ENCODE results near the gene DUSP9.

The DUSP9 gene

DNA sequence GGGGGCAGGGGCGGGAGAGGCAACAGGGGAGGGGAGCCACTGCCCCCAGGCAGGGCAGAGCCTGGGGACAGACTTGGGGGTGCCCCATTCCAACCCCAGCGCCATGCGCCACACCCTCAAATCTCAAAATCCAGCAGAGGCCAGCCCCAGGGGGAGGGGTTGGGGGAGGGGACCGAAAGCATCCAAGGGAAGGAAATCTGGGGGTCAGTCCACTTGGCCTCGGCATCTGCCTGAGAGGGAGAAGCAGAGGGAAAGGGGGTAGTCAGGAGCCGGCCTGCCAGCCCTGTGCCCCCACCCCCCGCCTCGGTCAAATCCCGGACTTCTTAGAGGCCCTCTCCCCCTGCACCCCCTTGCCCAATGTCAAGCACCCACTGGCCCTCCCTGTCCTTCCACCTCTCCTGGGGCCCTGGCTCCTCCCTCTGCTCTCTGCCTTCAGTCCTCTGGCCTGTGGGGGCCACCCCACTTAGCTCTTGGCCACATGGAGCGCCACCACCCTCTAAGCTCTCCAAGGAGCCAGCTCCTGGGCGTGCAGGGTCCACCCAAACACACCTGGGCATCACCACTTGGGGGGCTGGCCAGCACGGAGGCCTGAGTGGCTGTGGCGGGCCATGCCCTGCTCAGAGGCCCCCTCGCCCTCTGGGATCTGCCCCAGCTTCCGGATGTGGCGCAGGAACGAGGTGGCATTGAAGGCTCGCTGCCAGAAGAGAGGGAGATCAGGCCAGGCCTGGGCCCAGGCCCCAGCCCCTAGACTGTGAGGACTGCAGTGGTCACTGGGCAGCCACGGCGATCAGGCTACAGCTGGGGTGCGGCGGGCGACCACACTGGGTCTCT lies 23.1 kb downstream of the DUSP9 start:
- TF ChIP-seq GLIS3 (CRISPR knock-in tag; IDR thresholded peaks at IDR 0.05) (no peak), ZNF565 (CRISPR knock-in tag; conservative IDR thresholded peaks at IDR 0.05; ENCODE audit: low read depth) (no peak), PPARA (CRISPR knock-in tag; IDR thresholded peaks at IDR 0.05; ENCODE audit: borderline replicate concordance) (no peak), ARNTL (CRISPR knock-in tag; IDR thresholded peaks at IDR 0.05; ENCODE audit: borderline replicate concordance, low read depth) (no peak), SNAI2 (CRISPR knock-in tag; IDR thresholded peaks at IDR 0.05) (no peak), ZNF70 (CRISPR knock-in tag; IDR thresholded peaks at IDR 0.05) (no peak), ISL1 (CRISPR knock-in tag; IDR thresholded peaks at IDR 0.05) (no peak), ESRRG (CRISPR knock-in tag; IDR thresholded peaks at IDR 0.05) (no peak), ZFP3 (CRISPR knock-in tag; IDR thresholded peaks at IDR 0.05) (no peak), ZNF8 (CRISPR knock-in tag; IDR thresholded peaks at IDR 0.05) (no peak), OSR1 (CRISPR knock-in tag; IDR thresholded peaks at IDR 0.05) (no peak), CSDC2 (CRISPR knock-in tag; IDR thresholded peaks at IDR 0.05) (no peak)
- TF ChIP-seq, protein P1, sequence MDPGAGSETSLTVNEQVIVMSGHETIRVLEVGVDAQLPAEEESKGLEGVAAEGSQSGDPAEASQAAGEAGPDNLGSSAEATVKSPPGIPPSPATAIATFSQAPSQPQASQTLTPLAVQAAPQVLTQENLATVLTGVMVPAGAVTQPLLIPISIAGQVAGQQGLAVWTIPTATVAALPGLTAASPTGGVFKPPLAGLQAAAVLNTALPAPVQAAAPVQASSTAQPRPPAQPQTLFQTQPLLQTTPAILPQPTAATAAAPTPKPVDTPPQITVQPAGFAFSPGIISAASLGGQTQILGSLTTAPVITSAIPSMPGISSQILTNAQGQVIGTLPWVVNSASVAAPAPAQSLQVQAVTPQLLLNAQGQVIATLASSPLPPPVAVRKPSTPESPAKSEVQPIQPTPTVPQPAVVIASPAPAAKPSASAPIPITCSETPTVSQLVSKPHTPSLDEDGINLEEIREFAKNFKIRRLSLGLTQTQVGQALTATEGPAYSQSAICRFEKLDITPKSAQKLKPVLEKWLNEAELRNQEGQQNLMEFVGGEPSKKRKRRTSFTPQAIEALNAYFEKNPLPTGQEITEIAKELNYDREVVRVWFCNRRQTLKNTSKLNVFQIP (CRISPR knock-in tag; IDR thresholded peaks at IDR 0.05; ENCODE audit: borderline replicate concordance, low read depth): no peak
- ATAC-seq: no peak

DNA sequence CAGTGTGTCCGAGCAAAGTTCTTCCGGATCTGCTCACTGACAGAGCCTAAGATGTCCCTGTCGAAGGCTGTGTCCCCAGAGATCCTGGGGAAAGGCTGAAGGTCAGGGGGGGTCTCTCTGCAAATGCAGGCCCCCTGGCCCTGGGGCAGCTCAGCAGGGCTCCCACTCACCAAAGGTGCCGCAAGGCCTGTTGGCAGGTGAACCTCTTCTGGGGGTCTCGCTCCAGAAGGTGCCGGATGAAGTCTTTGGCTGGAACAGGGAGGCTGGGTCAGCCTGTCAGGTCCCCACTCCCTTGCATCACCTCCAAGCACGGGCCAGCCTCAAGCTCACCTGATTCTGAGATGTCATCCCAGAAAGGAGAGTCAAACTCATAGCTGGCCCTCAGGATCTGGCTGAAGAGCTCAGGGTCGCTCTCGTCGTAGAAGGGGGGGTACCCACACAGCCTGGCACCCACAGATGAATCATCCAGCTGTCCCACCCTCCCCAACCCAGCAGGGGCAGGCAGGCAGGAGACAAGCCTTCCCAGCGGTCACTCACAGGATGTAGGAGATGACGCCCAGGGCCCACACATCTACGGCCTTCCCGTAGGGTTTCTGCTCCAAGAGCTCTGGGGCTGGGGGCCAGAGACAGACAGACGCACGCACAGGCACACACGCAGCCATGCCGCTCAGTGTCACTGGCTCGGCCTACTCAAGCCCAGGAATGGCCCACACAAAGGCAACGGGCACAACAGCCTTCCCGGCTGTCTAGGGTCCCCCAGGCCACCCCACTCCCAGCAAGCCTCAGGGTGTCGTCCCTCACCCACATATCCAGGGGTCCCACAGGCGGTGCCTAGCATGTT lies 24.0 kb downstream of the DUSP9 start:
- no peak for ATAC-seq
- TF ChIP-seq, protein P2, sequence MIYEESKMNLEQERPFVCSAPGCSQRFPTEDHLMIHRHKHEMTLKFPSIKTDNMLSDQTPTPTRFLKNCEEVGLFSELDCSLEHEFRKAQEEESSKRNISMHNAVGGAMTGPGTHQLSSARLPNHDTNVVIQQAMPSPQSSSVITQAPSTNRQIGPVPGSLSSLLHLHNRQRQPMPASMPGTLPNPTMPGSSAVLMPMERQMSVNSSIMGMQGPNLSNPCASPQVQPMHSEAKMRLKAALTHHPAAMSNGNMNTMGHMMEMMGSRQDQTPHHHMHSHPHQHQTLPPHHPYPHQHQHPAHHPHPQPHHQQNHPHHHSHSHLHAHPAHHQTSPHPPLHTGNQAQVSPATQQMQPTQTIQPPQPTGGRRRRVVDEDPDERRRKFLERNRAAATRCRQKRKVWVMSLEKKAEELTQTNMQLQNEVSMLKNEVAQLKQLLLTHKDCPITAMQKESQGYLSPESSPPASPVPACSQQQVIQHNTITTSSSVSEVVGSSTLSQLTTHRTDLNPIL (CRISPR knock-in tag; IDR thresholded peaks at IDR 0.05; ENCODE audit: low read depth): no peak

DNA sequence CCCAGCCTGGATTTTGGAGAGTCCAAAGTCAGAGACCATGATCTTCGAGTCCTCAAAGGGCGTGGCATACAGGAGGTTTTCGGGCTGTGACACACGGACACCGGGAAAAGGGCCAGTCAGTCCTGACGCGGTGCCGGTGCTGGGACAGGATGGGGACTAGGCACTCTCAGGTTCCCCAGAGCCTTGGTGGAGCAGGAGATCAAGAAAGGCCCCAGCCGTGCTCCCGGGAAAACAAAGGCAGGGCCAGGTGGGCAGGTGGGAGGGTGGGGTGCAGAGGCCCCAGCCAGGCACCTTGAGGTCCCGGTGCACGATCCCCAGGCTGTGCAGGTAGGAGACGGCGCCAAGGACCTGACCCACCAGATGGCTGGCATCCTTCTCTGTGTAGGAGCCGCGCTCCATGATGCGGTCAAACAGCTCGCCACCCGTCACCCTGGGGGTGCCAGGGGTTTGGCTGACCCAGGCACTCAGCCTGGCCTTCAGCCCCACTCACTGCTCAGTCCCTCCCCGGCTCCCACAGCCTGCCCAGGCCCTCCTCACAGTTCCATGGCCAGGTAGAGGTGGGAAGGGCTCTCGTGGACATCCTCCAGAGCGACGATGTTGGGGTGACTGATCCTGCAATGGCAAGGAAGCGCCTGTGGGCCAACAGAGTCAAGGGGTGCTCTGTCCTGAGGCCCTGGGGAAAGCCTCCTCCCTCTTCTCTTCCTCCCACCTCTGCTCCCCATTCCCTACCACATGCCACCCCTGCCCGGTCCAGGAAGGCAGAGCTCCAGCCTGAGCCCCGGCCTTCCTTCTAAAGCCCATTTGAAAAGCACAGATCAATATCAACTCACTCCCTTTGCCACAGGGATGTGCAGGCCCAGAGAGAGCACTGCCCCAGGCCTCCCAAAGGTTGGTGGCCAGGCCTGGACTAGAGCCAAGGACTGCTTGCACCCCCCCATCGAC lies 24.9 kb downstream of the DUSP9 start:
- ATAC-seq: no peak

DNA sequence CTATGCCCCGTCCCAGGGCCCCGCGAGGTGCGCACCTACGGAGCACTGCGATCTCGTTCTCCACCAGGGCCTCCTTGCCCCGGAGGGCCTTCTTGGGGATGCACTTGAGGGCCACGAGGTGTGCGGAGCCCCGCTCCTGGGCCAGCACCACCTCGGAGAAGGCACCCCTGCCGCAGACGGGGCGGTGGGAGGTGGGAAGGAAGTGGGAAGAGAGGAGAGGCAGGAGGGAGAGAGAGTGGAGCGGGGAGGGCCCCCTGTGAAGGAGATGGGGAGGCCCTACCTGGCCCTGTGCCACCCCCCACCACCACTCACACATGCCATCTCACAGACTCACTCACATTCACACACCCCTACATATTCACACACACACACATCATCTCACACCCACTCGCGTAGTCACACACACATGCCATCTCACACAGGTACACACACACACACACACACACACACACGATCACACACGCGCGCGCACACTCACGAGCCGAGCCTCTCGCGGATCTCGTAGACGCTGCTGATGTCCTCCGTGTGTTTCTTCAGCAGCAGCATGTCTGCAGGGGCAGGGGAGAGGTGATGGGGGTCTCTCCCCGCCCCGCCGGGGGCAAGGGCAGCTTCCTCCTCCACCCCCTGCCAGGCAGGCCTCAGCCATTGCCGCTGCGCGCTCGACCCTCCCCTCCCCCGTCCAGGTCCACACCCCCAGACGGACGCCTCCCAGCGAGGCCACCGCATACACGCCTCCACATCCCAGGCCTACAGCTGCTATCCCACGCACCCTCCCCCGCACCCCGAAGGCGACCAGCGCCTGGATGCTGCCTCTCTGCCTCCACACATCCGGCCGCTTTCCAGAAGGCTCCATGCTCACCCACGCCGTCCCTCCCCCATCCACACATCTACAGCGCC lies 25.8 kb downstream of the DUSP9 start:
- TF ChIP-seq ARNTL (CRISPR knock-in tag; IDR thresholded peaks at IDR 0.05; ENCODE audit: borderline replicate concordance, low read depth) (no peak), PPARA (CRISPR knock-in tag; IDR thresholded peaks at IDR 0.05; ENCODE audit: borderline replicate concordance) (no peak), ZNF565 (CRISPR knock-in tag; conservative IDR thresholded peaks at IDR 0.05; ENCODE audit: low read depth) (no peak), RARB (CRISPR knock-in tag; IDR thresholded peaks at IDR 0.05) (no peak), BACH2 (CRISPR knock-in tag; IDR thresholded peaks at IDR 0.05; ENCODE audit: borderline replicate concordance) (no peak)
- ATAC-seq: no peak

More for the DNA sequence above, 24.9 kb downstream of the DUSP9 start:
- TF ChIP-seq OSR1 (CRISPR knock-in tag; IDR thresholded peaks at IDR 0.05) (no peak), ZFP30 (CRISPR knock-in tag; IDR thresholded peaks at IDR 0.05) (no peak), ESRRG (CRISPR knock-in tag; IDR thresholded peaks at IDR 0.05) (no peak), ARNTL (CRISPR knock-in tag; IDR thresholded peaks at IDR 0.05; ENCODE audit: borderline replicate concordance, low read depth) (no peak)
- TF ChIP-seq, protein P3, sequence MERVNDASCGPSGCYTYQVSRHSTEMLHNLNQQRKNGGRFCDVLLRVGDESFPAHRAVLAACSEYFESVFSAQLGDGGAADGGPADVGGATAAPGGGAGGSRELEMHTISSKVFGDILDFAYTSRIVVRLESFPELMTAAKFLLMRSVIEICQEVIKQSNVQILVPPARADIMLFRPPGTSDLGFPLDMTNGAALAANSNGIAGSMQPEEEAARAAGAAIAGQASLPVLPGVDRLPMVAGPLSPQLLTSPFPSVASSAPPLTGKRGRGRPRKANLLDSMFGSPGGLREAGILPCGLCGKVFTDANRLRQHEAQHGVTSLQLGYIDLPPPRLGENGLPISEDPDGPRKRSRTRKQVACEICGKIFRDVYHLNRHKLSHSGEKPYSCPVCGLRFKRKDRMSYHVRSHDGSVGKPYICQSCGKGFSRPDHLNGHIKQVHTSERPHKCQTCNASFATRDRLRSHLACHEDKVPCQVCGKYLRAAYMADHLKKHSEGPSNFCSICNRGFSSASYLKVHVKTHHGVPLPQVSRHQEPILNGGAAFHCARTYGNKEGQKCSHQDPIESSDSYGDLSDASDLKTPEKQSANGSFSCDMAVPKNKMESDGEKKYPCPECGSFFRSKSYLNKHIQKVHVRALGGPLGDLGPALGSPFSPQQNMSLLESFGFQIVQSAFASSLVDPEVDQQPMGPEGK (CRISPR knock-in tag; IDR thresholded peaks at IDR 0.05; ENCODE audit: borderline replicate concordance): no peak

All from SK-N-SH treated with all-trans-retinoic acid at 6 μM for 48 hours (cell line).